Keratinocyte (primary cell): ENCODE measurements around the gene TMEM40. TPM values are rescaled to one million over a fixed set of nuclear protein-coding genes. Genes with fewer than 3 reads are reported as not detected.

Experiments
- DNase-seq: peaks from one replicate; pipeline ENCODE4 v3.0.0-alpha.2; 2011; ENCODE audit warnings: low read depth, missing footprints, low spot score
- FAIRE-seq: peaks from 2 replicates; lab custom pipeline; 2011; peaks lifted over from hg19 to GRCh38; lab: Jason Lieb, UNC
- H2AFZ ChIP-seq: 2 replicates; pipeline ENCODE4 v1.6.0; 2012; ENCODE audit warnings: low read length, control low read depth, inconsistent platforms; ENCODE audit not compliant: control insufficient read depth
- H3K27ac ChIP-seq: 2 replicates; pipeline ENCODE4 v1.5.1; 2011; ENCODE audit warnings: low read length; ENCODE audit not compliant: control insufficient read depth, insufficient read depth
- H3K27me3 ChIP-seq: 3 replicates; pipeline ENCODE4 v1.6.0; 2011; ENCODE audit warnings: low read length; ENCODE audit not compliant: control insufficient read depth, insufficient read depth; ENCODE audit errors: extremely low read depth
- H3K36me3 ChIP-seq, 2 experiments: 2 replicates in 1 of 2; 3 replicates in 1 of 2; pipeline ENCODE4 v1.5.1; 2011; ENCODE audit warnings: low read length in 2 of 2, mild to moderate bottlenecking in 1 of 2; ENCODE audit not compliant: control insufficient read depth in 2 of 2, insufficient read depth in 2 of 2; ENCODE audit errors: extremely low read depth in 1 of 2
- H3K4me1 ChIP-seq: 3 replicates; pipeline ENCODE4 v1.5.1; 2011; ENCODE audit warnings: low read length; ENCODE audit not compliant: control insufficient read depth, insufficient read depth; ENCODE audit errors: extremely low read depth
- H3K4me2 ChIP-seq: 3 replicates; pipeline ENCODE4 v1.6.0; 2011; ENCODE audit warnings: low read depth, low read length; ENCODE audit not compliant: control insufficient read depth, insufficient read depth; ENCODE audit errors: extremely low read depth
- H3K4me3 ChIP-seq, 3 experiments: fragments of 200-600 bp in 1 of 3; sonication (generic) in 1 of 3; 2 replicates in 2 of 3; 3 replicates in 1 of 3; pipeline ENCODE4 v1.5.1; 2011 to 2016; ENCODE audit warnings: low read length in 3 of 3, mild to moderate bottlenecking in 3 of 3, control low read depth in 2 of 3, inconsistent platforms in 1 of 3, low read depth in 1 of 3, mixed read lengths in 1 of 3, mixed run types in 1 of 3, moderate library complexity in 1 of 3; ENCODE audit not compliant: control insufficient read depth in 2 of 3, insufficient read depth in 2 of 3; ENCODE audit errors: extremely low read depth in 1 of 3
- H3K79me2 ChIP-seq: 2 replicates; pipeline ENCODE4 v1.6.0; 2012; ENCODE audit warnings: low read length; ENCODE audit not compliant: control insufficient read depth, insufficient read depth
- H3K9ac ChIP-seq: 3 replicates; pipeline ENCODE4 v1.6.0; 2011; ENCODE audit warnings: low read length; ENCODE audit not compliant: control insufficient read depth, insufficient read depth; ENCODE audit errors: extremely low read depth
- H3K9me1 ChIP-seq: 3 replicates; pipeline ENCODE4 v1.6.0; 2011; ENCODE audit warnings: low read length; ENCODE audit not compliant: control insufficient read depth, insufficient read depth; ENCODE audit errors: extremely low read depth
- H3K9me3 ChIP-seq: 2 replicates; pipeline ENCODE4 v1.5.1; 2012; ENCODE audit warnings: low read depth, low read length; ENCODE audit not compliant: control insufficient read depth
- H4K20me1 ChIP-seq: 3 replicates; pipeline ENCODE4 v1.6.0; 2011; ENCODE audit warnings: low read length; ENCODE audit not compliant: control insufficient read depth, insufficient read depth; ENCODE audit errors: extremely low read depth
- EZH2 ChIP-seq: IDR thresholded peaks from one replicate; pipeline ENCODE4 v1.6.1; 2012; ENCODE audit warnings: inconsistent platforms, mild to moderate bottlenecking, low read length, moderate library complexity
- dilution Hi-C: fragments of 300-500 bp; cut with MboI; formaldehyde crosslinking; loops from one replicate; pipeline ENCODE4 v1.7.0; 2020; ENCODE audit warnings: low sequenced_read_pairs; ENCODE audit not compliant: extremely low pct_ligation_motif_present
- polyA minus RNA-seq, 3 experiments: library from RNA; depleted of rRNA, polyadenylated mRNA; stranded (reverse); fragments of >200 nt; gene quantifications; 1 replicate in 1 of 3; 2 replicates in 1 of 3; 3 replicates in 1 of 3; pipeline ENCODE4 v1.2.3, GENCODE V29; 2011
- polyA plus RNA-seq, 5 experiments: library from polyadenylated mRNA; depleted of rRNA in 3 of 5; stranded (reverse) in 3 of 5; stranded (forward) in 1 of 5; unstranded in 1 of 5; fragments of >200 nt; gene quantifications; 1 replicate in 1 of 5; 2 replicates in 3 of 5; 3 replicates in 1 of 5; pipeline versions ENCODE4 v1.2.1 to v1.2.3, GENCODE V29; 2011 to 2012; ENCODE audit warnings: missing spikeins in 2 of 5, low read depth in 1 of 5, low replicate concordance in 1 of 5
- TF ChIP-seq, protein P1 (sequence below), 3 experiments: IDR thresholded peaks in 1 of 3; conservative IDR thresholded peaks in 1 of 3; optimal IDR thresholded peaks in 1 of 3; 2 replicates in 2 of 3; 3 replicates in 1 of 3; pipeline versions ENCODE3 to v1.5.1; 2011; ENCODE audit warnings: low read length in 3 of 3, mild to moderate bottlenecking in 3 of 3, moderate library complexity in 2 of 3, control low read depth in 1 of 3, inconsistent platforms in 1 of 3; ENCODE audit not compliant: insufficient read depth in 2 of 3; ENCODE audit errors: extremely low read depth in 1 of 3

The TMEM40 gene, protein sequence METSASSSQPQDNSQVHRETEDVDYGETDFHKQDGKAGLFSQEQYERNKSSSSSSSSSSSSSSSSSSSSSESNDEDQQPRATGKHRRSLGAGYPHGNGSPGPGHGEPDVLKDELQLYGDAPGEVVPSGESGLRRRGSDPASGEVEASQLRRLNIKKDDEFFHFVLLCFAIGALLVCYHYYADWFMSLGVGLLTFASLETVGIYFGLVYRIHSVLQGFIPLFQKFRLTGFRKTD
- 240 to 475 TPM (median 311 TPM) in 3 replicates for polyA plus RNA-seq
- 136 TPM for polyA plus RNA-seq (2011; ENCODE audit: low read depth)
- 340 and 375 TPM in 2 replicates for polyA plus RNA-seq (2011; cell fraction: cytosol; rRNA removed)
- 382 and 436 TPM in 2 replicates for polyA plus RNA-seq (2011; cell fraction: nucleus; rRNA removed)
- polyA plus RNA-seq (2012; ENCODE audit: low replicate concordance), result 345 and 384 TPM in 2 replicates
- polyA minus RNA-seq, result 209 to 387 TPM (median 321 TPM) in 3 replicates
- 242 TPM for polyA minus RNA-seq (2011; cell fraction: cytosol; rRNA and poly(A)+ RNA removed)
- 106 and 129 TPM in 2 replicates for polyA minus RNA-seq (2011; cell fraction: nucleus; rRNA and poly(A)+ RNA removed)

DNA sequence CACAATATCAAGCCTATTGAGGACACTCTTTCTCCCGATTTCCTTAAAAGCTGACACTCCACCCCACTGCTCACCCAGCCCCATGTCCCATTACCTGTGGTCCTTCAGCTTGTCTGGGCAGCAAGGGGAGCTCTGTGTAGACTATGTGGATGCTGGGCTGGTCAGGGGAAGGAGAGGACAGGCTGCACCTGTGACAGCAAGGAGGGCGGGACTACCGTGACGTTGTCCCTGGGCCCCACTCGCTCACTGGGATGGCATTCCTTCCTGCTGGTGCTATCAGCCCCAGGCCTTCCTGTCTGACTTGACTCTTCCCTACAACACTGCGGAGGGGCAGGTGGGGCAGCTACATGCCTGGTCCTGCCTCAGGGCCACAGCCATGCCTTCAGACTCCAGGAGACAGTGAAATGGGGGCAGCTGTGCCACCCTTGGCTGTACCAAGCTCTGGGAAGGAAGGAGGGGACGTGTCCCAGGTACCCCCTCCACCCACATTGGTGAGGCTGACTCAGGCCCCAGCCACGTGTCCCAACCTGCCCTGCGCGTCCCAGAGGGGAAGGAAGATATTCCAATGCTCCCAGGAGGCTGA lies at the start of gene TMEM40:
TMEM40 (minus strand) TSS at position 163 of the 583 bp plus-strand sequence. CDS start 9,427 bp downstream, outside the sequence.
- no peaks in the 10 kb centered on the region for H3K27me3 ChIP-seq
- peaks cover 53% of the 10 kb centered on the region for H3K4me1 ChIP-seq
- dilution Hi-C loops, result no loop called here
- TF ChIP-seq, protein P1, sequence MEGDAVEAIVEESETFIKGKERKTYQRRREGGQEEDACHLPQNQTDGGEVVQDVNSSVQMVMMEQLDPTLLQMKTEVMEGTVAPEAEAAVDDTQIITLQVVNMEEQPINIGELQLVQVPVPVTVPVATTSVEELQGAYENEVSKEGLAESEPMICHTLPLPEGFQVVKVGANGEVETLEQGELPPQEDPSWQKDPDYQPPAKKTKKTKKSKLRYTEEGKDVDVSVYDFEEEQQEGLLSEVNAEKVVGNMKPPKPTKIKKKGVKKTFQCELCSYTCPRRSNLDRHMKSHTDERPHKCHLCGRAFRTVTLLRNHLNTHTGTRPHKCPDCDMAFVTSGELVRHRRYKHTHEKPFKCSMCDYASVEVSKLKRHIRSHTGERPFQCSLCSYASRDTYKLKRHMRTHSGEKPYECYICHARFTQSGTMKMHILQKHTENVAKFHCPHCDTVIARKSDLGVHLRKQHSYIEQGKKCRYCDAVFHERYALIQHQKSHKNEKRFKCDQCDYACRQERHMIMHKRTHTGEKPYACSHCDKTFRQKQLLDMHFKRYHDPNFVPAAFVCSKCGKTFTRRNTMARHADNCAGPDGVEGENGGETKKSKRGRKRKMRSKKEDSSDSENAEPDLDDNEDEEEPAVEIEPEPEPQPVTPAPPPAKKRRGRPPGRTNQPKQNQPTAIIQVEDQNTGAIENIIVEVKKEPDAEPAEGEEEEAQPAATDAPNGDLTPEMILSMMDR (optimal IDR thresholded peaks at IDR 0.05 in 1 of 3, IDR thresholded peaks at IDR 0.05 in 1 of 3, conservative IDR thresholded peaks at IDR 0.05 in 1 of 3; ENCODE audit: extremely low read depth in 1 of 3, insufficient read depth in 2 of 3, low read length in 3 of 3), result peak in 1 of 3 experiments; percentile 3
- TF ChIP-seq EZH2, result no peak
- H3K4me2 ChIP-seq, result peak within 1 kb of the TSS; percentile 97
- peaks cover 48% of the 10 kb centered on the region for H3K79me2 ChIP-seq
- H3K36me3 ChIP-seq, result peaks cover 0 to 17% of the 10 kb centered on the region in 2 experiments
- DNase-seq, result peak; percentile 100
- peak within 1 kb of the TSS; percentile 79 for H3K27ac ChIP-seq
- H3K4me3 ChIP-seq, result peak within 1 kb of the TSS; percentile 87 to 95 (median 90)
- peak; percentile 97 for FAIRE-seq
- no peak within 1 kb of the TSS for H2AFZ ChIP-seq
- H3K9me1 ChIP-seq, result peaks cover 5% of the 10 kb centered on the region
- no peaks in the 10 kb centered on the region for H3K9me3 ChIP-seq
- peaks cover 15% of the 10 kb centered on the region for H4K20me1 ChIP-seq
- H3K9ac ChIP-seq, result peak within 1 kb of the TSS; percentile 77

GRCh38 chr3:12808587-12808986 lies 49.5 kb upstream of the TMEM40 start:
- no peaks in the 10 kb centered on the region for H4K20me1 ChIP-seq
- TF ChIP-seq EZH2, result no peak
- TF ChIP-seq, protein P1 (optimal IDR thresholded peaks at IDR 0.05 in 1 of 3, IDR thresholded peaks at IDR 0.05 in 1 of 3, conservative IDR thresholded peaks at IDR 0.05 in 1 of 3; ENCODE audit: extremely low read depth in 1 of 3, insufficient read depth in 2 of 3, low read length in 3 of 3), result no peak

More at GRCh38 chr3:12808587-12808986, 49.5 kb upstream of the TMEM40 start:
- Histone ChIP-seq H2AFZ (no peak overlapping the region), H3K36me3 (no peaks in the 10 kb centered on the region), H3K4me3 (no peak overlapping the region), H3K9me3 (no peaks in the 10 kb centered on the region), H3K27ac (no peak overlapping the region), H3K4me2 (no peak overlapping the region), H3K79me2 (no peaks in the 10 kb centered on the region), H3K9ac (no peak overlapping the region), H3K9me1 (no peaks in the 10 kb centered on the region), H3K27me3 (no peaks in the 10 kb centered on the region), H3K4me1 (peaks cover 3% of the 10 kb centered on the region)
- dilution Hi-C loops, result no loop called here
- no peak for FAIRE-seq
- no peak for DNase-seq
